B cell (primary cell): ENCODE data around the gene KAT7. TPM values are rescaled to one million over a fixed set of nuclear protein-coding genes. Genes with fewer than 3 reads are reported as not detected.

Source experiments
- ATAC-seq: fragments of 200-7000 bp; cut with Tn5 transposase; one replicate; pipeline ENCODE4 v1.10.0; 2021; ENCODE audit warnings: low read depth, mild to moderate bottlenecking, moderate number of reproducible peaks, moderate library complexity
- CTCF ChIA-PET: fragments of 350-600 bp; sonication (Branson Sonifier 250); formaldehyde crosslinking; loops from one replicate; lab custom pipeline; 2021; ENCODE audit warnings: antibody characterized with exemption, inconsistent platforms; lab: Charles Lee
- POLR2A ChIA-PET: fragments of 350-600 bp; sonication (Branson Sonifier 250); formaldehyde crosslinking; loops from one replicate; lab custom pipeline; 2021; ENCODE audit warnings: antibody characterized with exemption; lab: Charles Lee
- DNase-seq: peaks from one replicate; pipeline ENCODE4 v3.0.0; 2013
- H2AFZ ChIP-seq: 2 replicates; pipeline ENCODE4 v1.6.1; 2012; ENCODE audit warnings: mild to moderate bottlenecking, low read depth, low read length; ENCODE audit not compliant: insufficient read depth, poor library complexity, severe bottlenecking
- H3K27ac ChIP-seq, 2 donors: 1 replicate in 1 of 2; 2 replicates in 1 of 2; pipeline ENCODE4 v1.5.1; 2012 to 2013; ENCODE audit warnings: low read length in 2 of 2, mild to moderate bottlenecking in 2 of 2, moderate library complexity in 1 of 2
- H3K27me3 ChIP-seq, 4 experiments: fragments of 200-600 bp in 1 of 4; sonication (generic) in 1 of 4; replicated peaks in 1 of 4; 1 replicate in 2 of 4; 2 replicates in 2 of 4; pipeline versions ENCODE4 v1.6.1 to v1.7.0; 2013 to 2016; ENCODE audit warnings: low read length in 3 of 4, mild to moderate bottlenecking in 2 of 4, mixed read lengths in 1 of 4, moderate library complexity in 1 of 4; ENCODE audit not compliant: insufficient read depth in 4 of 4, control insufficient read depth in 3 of 4; ENCODE audit errors: control extremely low read depth in 1 of 4
- H3K36me3 ChIP-seq, 2 experiments: replicated peaks in 1 of 2; 1 replicate in 1 of 2; 2 replicates in 1 of 2; pipeline versions ENCODE4 v1.6.1 to v1.7.1; 2013; ENCODE audit warnings: low read length in 1 of 2; ENCODE audit not compliant: insufficient read depth in 2 of 2, control insufficient read depth in 1 of 2; ENCODE audit errors: control extremely low read depth in 1 of 2, extremely low read depth in 1 of 2
- H3K4me1 ChIP-seq, 2 donors: fragments of 200-600 bp in 1 of 2; sonication (generic) in 1 of 2; 1 replicate in 1 of 2; 2 replicates in 1 of 2; pipeline versions ENCODE4 v1.5.1 to v1.6.1; 2013 to 2017; ENCODE audit warnings: low read length in 2 of 2; ENCODE audit not compliant: control insufficient read depth in 2 of 2, insufficient read depth in 2 of 2
- H3K4me2 ChIP-seq: replicated peaks from 2 replicates; pipeline ENCODE3; 2012; ENCODE audit warnings: mild to moderate bottlenecking, low read depth, low read length; ENCODE audit not compliant: poor library complexity, severe bottlenecking
- H3K4me3 ChIP-seq, 5 experiments: fragments of 200-600 bp in 1 of 5; sonication (generic) in 1 of 5; 1 replicate in 3 of 5; 2 replicates in 2 of 5; pipeline versions ENCODE4 v1.5.1 to v1.7.0; 2011 to 2016; ENCODE audit warnings: low read length in 4 of 5, mild to moderate bottlenecking in 4 of 5, low read depth in 2 of 5, control low read depth in 1 of 5, moderate library complexity in 1 of 5; ENCODE audit not compliant: insufficient read depth in 1 of 5; ENCODE audit errors: control extremely low read depth in 1 of 5, extremely low read depth in 1 of 5
- H3K79me2 ChIP-seq: fragments of 200-600 bp; sonication (generic); one replicate; pipeline ENCODE4 v1.6.0; 2016; ENCODE audit warnings: low read length; ENCODE audit not compliant: control insufficient read depth, insufficient read depth
- H3K9ac ChIP-seq: fragments of 200-600 bp; sonication (generic); 2 replicates; pipeline ENCODE4 v1.6.1; 2017; ENCODE audit warnings: mild to moderate bottlenecking, low read length, moderate library complexity
- H3K9me3 ChIP-seq, 3 donors: one replicate each; pipeline versions ENCODE4 v1.6.1 to v1.7.1; 2013; ENCODE audit warnings: low read length in 2 of 3; ENCODE audit not compliant: control insufficient read depth in 2 of 3, insufficient read depth in 1 of 3; ENCODE audit errors: control extremely low read depth in 1 of 3
- H4K20me1 ChIP-seq: 2 replicates; pipeline ENCODE4 v1.6.0; 2012; ENCODE audit warnings: mild to moderate bottlenecking, low read length; ENCODE audit not compliant: insufficient read depth, control insufficient read depth, poor library complexity, severe bottlenecking
- H3K27ac Mint-ChIP-seq: one replicate; pipeline ENCODE4 v1.8.0; 2021; ENCODE audit warnings: mixed read lengths
- H3K27me3 Mint-ChIP-seq: one replicate; pipeline ENCODE4 v1.8.0; 2021; ENCODE audit warnings: mixed read lengths
- H3K4me1 Mint-ChIP-seq: one replicate; pipeline ENCODE4 v1.8.0; 2021; ENCODE audit warnings: mixed read lengths
- H3K4me3 Mint-ChIP-seq: one replicate; pipeline ENCODE4 v1.8.0; 2021; ENCODE audit warnings: mixed read lengths
- H3K9me3 Mint-ChIP-seq: one replicate; pipeline ENCODE4 v1.8.0; 2022; ENCODE audit warnings: mixed read lengths; ENCODE audit not compliant: insufficient read depth
- CTCF ChIP-seq: fragments of 200-600 bp; IDR thresholded peaks from one replicate; pipeline ENCODE4 v1.8.0; 2022; ENCODE audit warnings: antibody characterized with exemption, mild to moderate bottlenecking
- EZH2 ChIP-seq: IDR thresholded peaks from 2 replicates; pipeline ENCODE4 v1.6.1; 2012; ENCODE audit warnings: borderline replicate concordance, low read depth, mild to moderate bottlenecking, moderate library complexity, low read length; ENCODE audit not compliant: insufficient read depth, poor library complexity, severe bottlenecking
- WGBS: methylation state at CpG from one replicate; pipeline ENCODE4 v1.1.5; 2013; ENCODE audit warnings: missing lambda C conversion rate; ENCODE audit not compliant: insufficient coverage; 5-methylcytosine and 5-hydroxymethylcytosine counted together
- intact Hi-C: fragments of 100-400 bp; cut with micrococcal nuclease; formaldehyde crosslinking; loops from one replicate; pipeline ENCODE4 v1.10.0; 2022
- polyA plus RNA-seq: library from polyadenylated mRNA; depleted of rRNA; stranded (reverse); fragments of >200 nt; gene quantifications from 2 replicates; pipeline ENCODE4 v1.2.3, GENCODE V29; 2012
- total RNA-seq, 2 donors: library from RNA; stranded (reverse); fragments of 120-200 nt in 1 of 2; gene quantifications; 1 replicate in 1 of 2; 2 replicates in 1 of 2; pipeline versions ENCODE4 v1.2.3 to v1.2.4, GENCODE V29; 2013 to 2022

The KAT7 gene
- total and polyA plus RNA-seq, 2 donors (not counting 1 experiment from before 2014, with no cell fraction given), result 16.7 to 124 TPM

- intact Hi-C loops, result no loop called here
- POLR2A ChIA-PET, result no interaction called here
- Histone ChIP-seq H3K9ac (no peak overlapping the region), H3K4me2 (no peak overlapping the region), H3K27ac (no peak overlapping the region), H4K20me1 (no peaks in the 10 kb centered on the region), H3K27me3 (no peaks in the 10 kb centered on the region), H3K4me1 (no peaks in the 10 kb centered on the region), H3K4me3 (no peak overlapping the region), H3K79me2 (no peaks in the 10 kb centered on the region), H2AFZ (no peak overlapping the region), H3K36me3 (no peaks in the 10 kb centered on the region), H3K9me3 (no peaks in the 10 kb centered on the region)
- Mint-ChIP-seq H3K4me3 (no peak overlapping the region), H3K27ac (no peak overlapping the region), H3K9me3 (no peaks in the 10 kb centered on the region), H3K27me3 (no peaks in the 10 kb centered on the region), H3K4me1 (peaks cover 3% of the 10 kb centered on the region)
- TF ChIP-seq EZH2, result no peak
- TF ChIP-seq CTCF, result no peak
- no peak for ATAC-seq
- no peak for DNase-seq
- WGBS, result 93% methylated on average over 5 of the region's 8 CpGs
- CTCF ChIA-PET, result interaction anchor here (1.0 to 4.8 kb wide), 7 partner anchors 12 to 209 kb away, joined by 3 to 58 read pairs (median 4); partner anchors contain the start of gene SLC35B1
Measured at GRCh38 chr17:49776551-49777300, 11.8 kb upstream of the KAT7 start.

GRCh38 chr17:49777563-49777962 lies 10.9 kb upstream of the KAT7 start:
- H3K9ac ChIP-seq, result no peak overlapping the region
- ChIA-PET CTCF (interaction anchor here (1.1 to 4.8 kb wide), 7 partner anchors 12 to 210 kb away, joined by 3 to 58 read pairs (median 8); partner anchors contain the start of genes FAM117A and SLC35B1), POLR2A (no interaction called here)
- Mint-ChIP-seq H3K9me3 (no peaks in the 10 kb centered on the region), H3K4me1 (peaks cover 3% of the 10 kb centered on the region), H3K4me3 (no peak overlapping the region), H3K27me3 (no peaks in the 10 kb centered on the region), H3K27ac (no peak overlapping the region)
- no peaks in the 10 kb centered on the region for H3K36me3 ChIP-seq
- no peak for ATAC-seq
- 80% methylated on average over 2 of the region's 2 CpGs for WGBS
- no peaks in the 10 kb centered on the region for H3K79me2 ChIP-seq
- H3K4me1 ChIP-seq, result no peaks in the 10 kb centered on the region
- intact Hi-C loops, result no loop called here
- H3K4me2 ChIP-seq, result no peak overlapping the region
- H3K27me3 ChIP-seq, result no peaks in the 10 kb centered on the region
- no peak overlapping the region for H2AFZ ChIP-seq
- no peaks in the 10 kb centered on the region for H3K9me3 ChIP-seq
- no peak overlapping the region for H3K27ac ChIP-seq
- DNase-seq, result no peak
- no peak for TF ChIP-seq EZH2
- TF ChIP-seq CTCF, result no peak
- H3K4me3 ChIP-seq, result no peak overlapping the region
- H4K20me1 ChIP-seq, result no peaks in the 10 kb centered on the region
